Measurements from ENCODE around the gene AZU1. TPM values are rescaled to one million over a fixed set of nuclear protein-coding genes. Genes with fewer than 3 reads are reported as not detected.

Gene AZU1
- total and polyA plus RNA-seq, 2 of the 8 experiments (the other 6 are each of a cell fraction or from before 2014, with no cell fraction given), result 0.80 to 1.3 TPM

GRCh38 chr19:845707-846521, 18.3 kb downstream of the AZU1 start:
- no peaks in the 10 kb centered on the region for H4K20me1 ChIP-seq (replicated peaks in 1 of 2; ENCODE audit: control insufficient read depth in 1 of 2, insufficient read depth in 2 of 2, low read length in 2 of 2)
- CTCF ChIA-PET (ENCODE audit: partially characterized antibody), result interaction anchor here (1.0 to 3.1 kb wide), 4 partner anchors 10 to 104 kb away, joined by 3 to 18 read pairs (median 6); no protein-coding TSS in a partner anchor
- no peak overlapping the region for H3K56ac ChIP-seq (replicated peaks; ENCODE audit: insufficient read length, low read depth, low read length)
- H3K27ac ChIP-seq (ENCODE audit: low read depth, low read length), result no peak overlapping the region
- FAIRE-seq (no peak), DNase-seq (ENCODE audit: low read depth in 1 of 2, low spot score in 2 of 2) (no peak)
- no peak overlapping the region for H2AK5ac ChIP-seq (ENCODE audit: low read depth, low read length)
- no peak overlapping the region for H2BK20ac ChIP-seq (ENCODE audit: low read length)
- H3K14ac ChIP-seq (ENCODE audit: insufficient read length), result no peak overlapping the region
- no peak overlapping the region for H2AFZ ChIP-seq (ENCODE audit: low read length)
- peaks cover 7 to 21% (median 16%) of the 10 kb centered on the region in 4 experiments for H3K27me3 ChIP-seq (replicated peaks in 1 of 4; ENCODE audit: control insufficient read depth in 3 of 4, extremely low read depth in 1 of 4, insufficient read depth in 3 of 4, low read length in 3 of 4)
- H3K4ac ChIP-seq (replicated peaks; ENCODE audit: insufficient read length, low read depth, low read length), result no peak overlapping the region
- H3K9ac ChIP-seq (replicated peaks in 1 of 4; ENCODE audit: extremely low read depth in 1 of 4, low read depth in 3 of 4, low read length in 3 of 4), result no peak overlapping the region
- peaks cover 0 to 6% (median 4%) of the 10 kb centered on the region in 4 experiments; a peak in 4 of 7 replicates for H3K4me1 ChIP-seq (replicated peaks in 1 of 4; ENCODE audit: control insufficient read depth in 3 of 4, insufficient read depth in 4 of 4, low read length in 3 of 4)
- TF ChIP-seq YY1 (IDR thresholded peaks at IDR 0.05; ENCODE audit: low read depth, low read length), result no peak
- TF ChIP-seq EZH2 (IDR thresholded peaks at IDR 0.05; ENCODE audit: low read depth, low read length, severe bottlenecking), result no peak
- no peak overlapping the region for H4K91ac ChIP-seq (replicated peaks; ENCODE audit: insufficient read length, low read length)
- H2BK15ac ChIP-seq (ENCODE audit: low read length), result no peak overlapping the region
- H3K9me3 ChIP-seq (ENCODE audit: insufficient read depth in 2 of 2, low read depth in 1 of 2, low read length in 1 of 2), result no peaks in the 10 kb centered on the region
- H3K79me1 ChIP-seq (ENCODE audit: low read depth, low read length), result no peaks in the 10 kb centered on the region
- H4K5ac ChIP-seq (ENCODE audit: insufficient read length, low read depth, low read length), result no peak overlapping the region
- H3K4me3 ChIP-seq (ENCODE audit: extremely low read depth in 1 of 4, insufficient read depth in 2 of 4, low read depth in 3 of 4, low read length in 4 of 4), result no peak overlapping the region
- H3K18ac ChIP-seq (ENCODE audit: extremely low read depth, low read length), result no peak overlapping the region
- H3K79me2 ChIP-seq (ENCODE audit: control insufficient read depth in 1 of 2, insufficient read depth in 2 of 2, low read length in 2 of 2), result no peaks in the 10 kb centered on the region
- H2BK120ac ChIP-seq (replicated peaks; ENCODE audit: low read depth, low read length), result no peak overlapping the region
- no peak overlapping the region; the same call in 1 of the 2 replicates for H2BK12ac ChIP-seq (ENCODE audit: low read depth, low read length)
- 87% methylated on average over 21 of the region's 37 CpGs; no CpG with 5 or more reads in 1 of the 2 experiments for WGBS, 2 experiments (ENCODE audit: extremely low coverage in 1 of 2, insufficient coverage in 1 of 2, insufficient read length in 1 of 2, insufficient replicate concordance in 2 of 2, low coverage in 1 of 2, low lambda C conversion rate in 2 of 2, missing lambda C conversion rate in 1 of 2)
- no peak overlapping the region for H2BK5ac ChIP-seq (ENCODE audit: low read depth, low read length)
- H3K23ac ChIP-seq (ENCODE audit: insufficient read length), result no peak overlapping the region
- no peak overlapping the region for H3K4me2 ChIP-seq (ENCODE audit: insufficient read depth in 1 of 2, low read depth in 2 of 2, low read length in 2 of 2)
- H3K36me3 ChIP-seq (ENCODE audit: control insufficient read depth in 2 of 4, insufficient read depth in 4 of 4, low read length in 3 of 4), result no peaks in the 10 kb centered on the region
- no peak overlapping the region for H4K8ac ChIP-seq (ENCODE audit: extremely low read depth, insufficient read depth, low read length)
- peaks cover 6% of the 10 kb centered on the region; the same call in 1 of the 2 replicates for H3K23me2 ChIP-seq (ENCODE audit: low read depth, low read length)
- POLR2A ChIA-PET (ENCODE audit: partially characterized antibody), result interaction anchor here (0.6 to 1.4 kb wide), 4 partner anchors 10 to 183 kb away, joined by 3 to 5 read pairs (median 4); no protein-coding TSS in a partner anchor
